Nucleus accumbens (tissue), 56 donors: ENCODE data around the gene SDSL.
A peak's percentile ranks its signal among the peaks of the same experiment; 100 is the strongest.

Experiments used
- DNase-seq, 56 donors: peaks; one replicate each; lab custom pipeline; 2025; lab: John Stamatoyannopoulos, UW

Gene SDSL

DNA sequence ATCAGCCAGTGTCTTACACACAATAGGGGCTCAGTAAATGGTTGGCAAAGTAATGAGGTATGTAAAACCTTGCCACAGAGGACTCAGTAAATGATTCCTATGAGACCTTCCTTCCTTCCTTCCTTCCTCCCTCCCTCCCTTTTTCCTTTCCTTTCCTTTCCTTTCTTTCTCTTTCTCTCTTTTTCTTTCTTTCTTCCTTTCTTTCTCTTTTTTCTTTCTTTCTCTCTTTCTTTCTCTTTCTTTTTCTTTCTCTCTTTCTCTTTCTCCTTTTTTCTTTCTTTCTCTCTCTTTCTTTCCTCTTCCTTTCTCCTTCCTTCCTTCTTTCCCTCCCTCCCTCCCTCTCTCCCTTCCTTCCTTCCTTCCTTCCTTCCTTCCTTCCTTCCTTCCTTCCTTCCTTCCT is 26.0 kb upstream of the SDSL start:
- DNase-seq, result no peak

DNA sequence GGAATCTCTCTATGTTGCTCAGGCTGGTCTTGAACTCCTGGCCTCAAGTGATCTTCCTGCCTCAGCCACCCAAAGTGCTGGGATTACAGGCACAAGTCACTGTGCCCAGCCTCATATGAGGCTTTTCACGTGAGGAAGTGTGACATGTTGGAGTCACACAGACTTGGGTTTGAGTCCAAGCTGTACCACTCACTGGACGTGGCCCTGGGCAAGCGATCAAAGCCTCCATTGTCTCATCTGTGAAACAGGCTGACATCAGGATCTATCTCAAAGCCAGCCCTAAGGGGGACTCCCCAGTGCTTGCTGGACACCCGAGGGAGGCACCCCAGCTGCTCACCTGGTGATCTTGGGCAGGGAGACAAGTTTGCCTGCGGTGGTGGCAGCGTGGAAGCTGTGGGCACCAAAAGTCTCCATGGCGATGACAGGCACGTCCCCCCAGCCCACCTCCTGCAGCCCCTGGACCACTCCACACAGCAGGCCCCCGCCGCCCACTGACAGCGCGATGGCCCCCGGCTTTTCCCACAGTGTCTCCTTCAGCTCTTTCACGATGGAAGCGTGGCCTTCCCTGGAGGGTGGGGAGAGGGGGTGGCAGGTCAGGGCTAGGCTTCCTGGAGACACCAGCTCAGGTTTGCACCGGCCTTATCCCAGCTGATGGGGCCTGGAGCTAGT is 25.2 kb upstream of the SDSL start:
- DNase-seq, result peak in 46 of 56 donors; percentile 9 to 83 (median 55)

DNA sequence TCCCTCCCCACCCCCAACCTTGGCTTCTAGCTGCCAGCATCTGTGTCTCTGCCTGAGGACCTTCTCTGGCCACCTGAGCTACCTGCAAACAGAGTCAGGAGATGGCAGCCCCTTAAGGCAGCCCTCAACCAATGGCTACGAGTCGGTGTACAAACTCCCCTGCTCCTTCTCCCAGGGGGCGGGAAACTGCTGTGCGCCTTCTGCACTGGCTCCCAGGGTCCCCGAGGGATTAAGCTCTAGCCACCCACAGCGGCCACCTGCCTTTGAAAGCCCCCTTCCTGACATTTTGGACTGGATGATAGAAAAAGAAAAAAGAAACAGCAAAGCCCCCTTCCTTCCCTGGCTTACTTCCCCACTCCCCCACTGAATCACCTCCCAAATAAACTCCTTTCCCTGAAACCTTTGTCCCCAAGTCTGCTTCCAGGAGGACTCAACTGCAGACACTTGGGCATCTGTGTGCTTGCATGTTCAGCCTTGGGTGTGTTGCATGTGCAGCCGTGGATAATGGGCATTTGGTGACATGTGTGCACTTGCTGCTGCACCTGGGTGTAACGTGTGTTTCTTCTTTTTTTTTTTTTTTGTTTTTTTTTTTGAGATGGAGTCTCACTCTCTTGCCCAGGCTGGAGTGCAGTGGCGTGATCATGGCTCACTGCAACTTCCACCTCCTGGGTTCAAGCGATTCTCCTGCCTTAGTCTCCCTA is 24.5 kb upstream of the SDSL start:
- DNase-seq, result peak in 1 of 56 donors; percentile 40

DNA sequence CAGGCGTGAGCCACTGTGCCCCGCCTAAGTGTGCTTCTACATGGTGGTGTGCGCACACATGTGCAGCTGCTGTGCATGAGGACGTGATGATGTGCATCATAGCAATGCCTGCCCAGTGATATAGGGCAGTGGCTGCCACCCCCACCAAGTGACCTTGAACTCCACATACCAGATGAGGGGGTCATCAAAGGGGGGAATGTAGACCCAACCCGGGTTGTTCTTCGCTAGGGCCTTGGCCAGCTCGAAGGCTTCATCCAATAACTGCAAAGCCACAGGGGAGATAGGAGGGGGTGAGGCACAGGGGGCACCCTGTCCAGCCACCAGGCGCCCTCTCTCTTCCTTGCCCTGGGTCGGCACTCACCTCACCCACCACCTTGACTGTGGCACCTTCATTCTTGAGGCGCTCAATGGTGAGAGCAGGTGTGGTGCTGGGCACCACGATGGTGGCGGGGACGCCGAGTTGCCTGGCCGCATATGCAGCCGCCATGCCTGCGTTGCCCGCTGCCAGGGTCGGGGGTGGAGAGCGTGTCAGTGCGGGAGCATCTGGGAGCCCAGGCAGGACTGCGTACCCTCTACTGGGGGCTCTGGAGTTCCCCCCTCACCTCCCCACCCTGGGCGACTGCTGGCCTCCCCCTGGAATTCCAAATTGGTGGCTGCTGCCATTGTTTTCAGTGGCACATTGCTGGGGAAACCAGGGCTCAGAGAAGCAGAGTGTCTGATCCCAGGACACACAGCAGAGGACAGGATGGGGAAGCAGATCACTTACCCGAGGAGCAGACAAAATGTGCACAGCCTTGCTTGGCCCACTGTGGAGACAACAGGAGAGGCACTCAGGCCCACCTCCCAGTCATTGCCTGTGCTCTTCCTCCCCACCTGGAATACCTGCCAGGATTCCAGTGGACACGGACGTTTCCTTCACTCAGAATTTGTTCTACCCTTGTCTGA is 23.6 kb upstream of the SDSL start:
- no peak for DNase-seq

DNA sequence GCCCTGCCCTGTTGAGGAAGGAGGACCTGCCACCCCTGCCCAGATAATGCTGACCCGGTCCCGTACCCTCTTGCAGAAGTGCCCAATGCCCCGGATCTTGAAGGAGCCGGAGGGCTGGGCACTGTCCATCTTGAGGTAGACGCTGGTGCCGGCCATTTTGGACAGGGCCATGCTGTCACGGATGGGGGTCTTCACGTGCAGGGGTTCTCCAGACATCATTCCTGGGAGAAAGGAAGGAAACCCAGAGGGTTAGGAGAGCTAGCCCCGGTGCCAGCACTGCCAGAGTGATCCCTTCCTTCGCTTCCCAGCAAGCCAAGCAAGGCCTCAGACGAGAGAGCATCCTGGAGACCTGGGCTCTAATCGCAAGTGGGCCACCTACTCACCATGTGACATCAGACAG is 22.7 kb upstream of the SDSL start:
- DNase-seq, result no peak

DNA sequence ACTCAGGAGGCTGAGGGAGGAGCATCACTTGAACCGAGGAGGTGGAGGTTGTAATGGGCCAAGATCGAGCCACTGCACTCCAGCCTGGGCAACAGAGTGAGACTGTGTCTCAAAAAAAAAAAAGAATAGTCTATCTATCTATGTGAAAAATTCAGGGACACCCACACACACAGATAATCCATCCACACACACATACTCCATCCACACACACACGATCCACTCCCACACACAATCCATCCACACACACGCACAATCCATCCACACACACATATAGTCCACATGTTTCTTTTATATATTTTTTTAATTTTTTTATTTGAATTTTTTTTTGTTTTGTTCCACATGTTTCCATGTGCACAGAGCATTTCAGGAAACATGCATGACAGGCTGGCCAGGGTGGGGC is 21.8 kb upstream of the SDSL start:
- DNase-seq, result no peak

DNA sequence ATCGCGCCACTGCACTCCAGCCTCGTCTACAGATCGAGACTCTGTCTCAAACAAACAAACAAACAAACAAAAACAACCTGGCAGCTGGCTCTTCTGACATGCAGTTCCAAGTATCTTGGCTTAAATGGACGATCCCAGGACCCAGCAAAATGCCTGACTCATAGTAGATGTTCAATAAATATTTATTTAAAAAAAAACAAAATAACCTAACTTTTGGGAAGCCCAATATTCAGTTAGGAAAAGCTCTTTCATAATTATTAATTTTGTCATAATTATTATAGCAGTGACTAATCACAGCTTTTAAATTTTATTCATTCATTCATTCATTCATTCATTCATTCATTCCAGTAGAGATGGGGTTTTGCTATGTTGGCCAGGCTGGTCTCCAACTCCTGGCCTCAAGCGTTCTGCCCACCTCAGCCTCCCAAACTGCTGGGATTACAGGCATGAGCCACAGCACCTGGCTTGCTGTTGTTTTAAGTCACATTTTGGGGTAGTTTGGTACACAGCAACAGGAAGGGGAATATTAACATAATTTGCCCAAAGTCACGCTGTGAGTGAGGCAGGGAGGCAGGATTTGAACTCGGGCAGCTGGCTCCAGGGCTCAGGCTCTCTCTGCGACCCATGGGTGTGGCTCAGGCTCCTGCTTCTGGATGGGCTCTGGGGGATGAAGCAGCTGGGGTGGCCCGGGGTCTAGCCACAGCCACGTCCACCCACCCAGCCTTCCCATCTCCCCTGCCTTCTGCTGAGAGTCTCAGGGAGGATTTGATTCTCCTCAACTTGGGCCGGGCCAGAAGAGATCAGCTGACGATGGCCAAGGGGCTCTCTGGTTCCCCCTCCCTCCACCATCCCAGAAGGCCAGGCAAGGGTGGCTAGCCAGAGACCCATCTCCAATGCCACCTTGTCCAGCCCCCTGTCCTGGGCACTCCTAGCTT is 20.8 kb upstream of the SDSL start:
- no peak for DNase-seq

DNA sequence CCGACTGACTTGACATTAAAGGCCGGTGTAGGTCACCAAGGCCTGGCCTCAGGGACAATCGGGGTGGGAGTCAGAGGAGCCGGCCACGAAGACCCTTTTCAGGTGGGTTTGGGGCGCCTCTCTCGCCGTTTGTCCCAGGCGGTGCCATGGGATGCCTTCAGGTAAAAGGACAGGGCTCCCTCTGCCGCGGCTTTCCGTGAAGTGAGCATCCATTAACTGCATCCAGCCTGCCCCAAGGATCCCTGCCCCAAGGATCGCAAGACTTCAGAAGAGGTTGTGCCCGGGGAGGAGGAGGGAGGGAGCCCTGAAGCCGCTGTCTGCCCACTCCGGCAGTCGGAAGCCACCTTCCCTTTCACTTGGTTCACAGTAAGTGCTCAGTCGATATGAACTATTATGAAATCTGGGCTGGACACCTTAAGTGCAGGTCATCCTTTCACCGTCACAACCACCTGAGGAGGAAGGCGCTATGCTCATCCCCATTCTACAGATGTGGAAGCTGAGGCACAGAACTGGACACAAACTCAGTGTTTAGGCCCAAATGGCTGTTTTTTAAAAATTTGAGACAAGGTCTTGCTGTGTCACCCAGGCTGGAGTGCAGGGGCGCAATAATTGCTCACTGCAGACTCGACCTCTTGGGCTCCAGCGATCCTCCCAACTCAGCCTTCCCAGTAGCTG is 19.5 kb upstream of the SDSL start:
- DNase-seq, result no peak

DNA sequence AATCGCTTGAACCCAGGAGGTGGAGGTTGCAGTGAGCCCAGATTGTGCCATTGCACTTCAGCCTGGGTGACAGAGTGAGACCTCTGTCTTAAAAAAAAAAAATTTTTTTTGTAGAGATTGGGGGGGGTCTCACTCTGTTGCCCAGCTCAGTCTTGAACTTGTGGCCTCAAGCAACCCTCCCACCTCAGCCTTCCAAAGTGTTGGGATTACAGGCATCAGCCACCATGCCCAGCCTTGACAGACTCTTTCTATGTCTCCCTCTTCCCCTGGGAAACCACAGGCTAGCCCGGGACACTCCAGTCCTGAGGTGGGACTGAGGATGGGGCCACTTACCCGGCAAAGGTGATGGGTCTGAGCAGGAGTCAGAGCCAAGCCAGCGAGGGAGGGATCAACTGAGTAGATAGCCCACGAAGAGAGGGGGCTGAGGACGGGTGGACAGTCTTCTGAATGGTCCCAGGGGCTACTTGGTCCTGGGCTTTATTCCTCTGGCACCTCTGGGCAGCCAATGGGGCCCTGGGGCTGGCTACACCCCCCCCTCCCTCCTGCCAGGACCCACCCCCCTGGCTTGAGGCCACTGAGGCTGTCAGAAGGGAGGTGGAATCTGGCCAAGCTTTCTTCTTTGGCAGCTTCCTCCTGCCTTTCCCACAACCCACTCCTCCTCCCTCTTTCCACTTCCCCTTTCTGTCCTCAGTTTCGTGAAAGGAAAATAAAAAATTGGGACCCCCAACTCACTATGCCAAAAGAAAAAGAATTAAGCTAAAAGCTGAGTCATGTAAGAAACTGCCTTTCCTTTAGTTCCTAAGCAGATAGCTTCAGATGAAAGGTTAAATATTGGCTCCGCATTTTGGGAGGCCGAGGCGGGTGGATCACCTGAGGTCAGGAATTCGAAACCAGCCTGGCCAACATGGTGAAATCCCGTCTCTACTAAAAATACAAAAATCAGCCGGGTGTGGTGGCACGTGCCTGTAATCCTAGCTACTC is 18.5 kb upstream of the SDSL start, which contains the start of gene SDS:
SDS (minus strand) TSS at position 453 of the 981 bp plus-strand sequence. CDS start 4,179 bp downstream, outside the sequence.
- DNase-seq, result peak in 50 of 56 donors; percentile 15 to 81 (median 51)

DNA sequence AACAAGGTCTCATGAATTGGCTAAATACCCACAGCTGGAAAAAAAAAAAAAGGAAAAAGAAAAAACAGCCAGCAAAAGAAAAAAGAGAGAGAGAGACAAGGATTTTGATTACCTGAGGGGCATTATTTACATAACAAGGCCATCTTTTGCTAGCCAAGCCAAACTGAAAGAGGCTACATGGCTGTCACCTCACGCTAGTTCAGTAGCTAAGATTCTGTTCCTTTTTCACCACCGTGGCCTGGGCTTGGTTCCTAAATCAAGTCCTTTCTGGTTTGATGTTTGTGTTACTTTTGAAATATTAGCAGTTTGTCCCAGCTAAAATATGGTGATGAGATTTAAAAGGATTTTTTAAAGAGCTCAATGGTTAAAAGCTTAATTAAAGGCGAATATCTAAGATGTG is 16.5 kb upstream of the SDSL start:
- DNase-seq, result no peak

DNA sequence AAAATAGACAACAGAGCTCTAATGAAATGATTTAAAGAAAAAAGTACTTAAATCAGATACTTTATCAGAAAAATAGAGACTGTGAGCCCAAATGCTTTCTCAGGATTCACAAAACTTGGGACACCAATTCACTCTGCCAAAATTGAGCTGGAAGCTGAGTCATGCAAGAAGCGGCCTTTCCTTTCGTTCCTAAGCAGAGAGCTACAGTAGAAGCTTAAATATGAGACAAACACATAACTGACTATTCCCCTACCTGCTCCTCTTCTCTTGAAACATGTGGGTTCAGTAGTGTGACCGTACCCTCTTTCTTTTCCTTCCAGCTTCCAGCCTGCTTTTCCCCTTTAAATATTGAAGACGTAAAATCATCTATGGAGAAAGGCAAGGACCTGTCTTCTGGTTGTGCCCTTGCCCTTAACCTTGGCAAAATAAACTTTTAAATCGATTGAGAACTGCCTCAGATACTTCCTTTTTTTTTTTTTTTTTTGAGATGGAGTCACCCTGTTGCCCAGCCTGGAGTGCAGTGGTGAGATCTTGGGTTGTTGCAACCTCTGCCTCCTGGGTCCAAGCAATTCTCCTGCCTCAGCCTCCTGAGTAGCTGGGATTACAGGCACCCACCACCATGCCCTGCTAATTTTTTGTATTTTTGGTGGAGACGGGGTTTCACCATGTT is 14.1 kb upstream of the SDSL start:
- DNase-seq, result peak in 1 of 56 donors; percentile 13

DNA sequence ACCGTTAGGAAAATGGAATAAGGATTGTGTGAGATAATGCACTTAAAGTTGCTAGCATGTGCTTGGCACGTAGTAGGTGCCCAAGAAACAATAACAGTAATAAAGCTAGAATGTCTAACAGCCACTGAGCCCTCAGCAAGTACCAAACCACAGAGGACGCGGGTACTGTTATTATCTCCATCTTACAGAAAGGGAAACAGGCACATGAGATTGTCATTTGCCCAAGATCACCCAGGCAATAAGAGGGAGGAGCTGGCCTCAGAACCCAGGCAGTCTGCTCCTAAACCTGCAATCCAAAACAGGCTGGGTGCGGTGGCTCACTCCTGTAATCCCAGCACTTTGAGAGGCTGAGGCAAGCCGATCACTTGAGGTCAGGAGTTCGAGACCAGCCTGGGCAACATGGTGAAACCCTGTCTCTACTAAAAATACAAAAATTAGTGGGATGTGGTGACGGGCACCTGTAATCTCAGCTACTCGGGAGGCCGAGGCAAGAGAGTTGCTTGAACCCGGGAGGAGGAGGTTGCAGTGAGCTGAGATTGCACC is 13.4 kb upstream of the SDSL start:
- DNase-seq, result no peak

DNA sequence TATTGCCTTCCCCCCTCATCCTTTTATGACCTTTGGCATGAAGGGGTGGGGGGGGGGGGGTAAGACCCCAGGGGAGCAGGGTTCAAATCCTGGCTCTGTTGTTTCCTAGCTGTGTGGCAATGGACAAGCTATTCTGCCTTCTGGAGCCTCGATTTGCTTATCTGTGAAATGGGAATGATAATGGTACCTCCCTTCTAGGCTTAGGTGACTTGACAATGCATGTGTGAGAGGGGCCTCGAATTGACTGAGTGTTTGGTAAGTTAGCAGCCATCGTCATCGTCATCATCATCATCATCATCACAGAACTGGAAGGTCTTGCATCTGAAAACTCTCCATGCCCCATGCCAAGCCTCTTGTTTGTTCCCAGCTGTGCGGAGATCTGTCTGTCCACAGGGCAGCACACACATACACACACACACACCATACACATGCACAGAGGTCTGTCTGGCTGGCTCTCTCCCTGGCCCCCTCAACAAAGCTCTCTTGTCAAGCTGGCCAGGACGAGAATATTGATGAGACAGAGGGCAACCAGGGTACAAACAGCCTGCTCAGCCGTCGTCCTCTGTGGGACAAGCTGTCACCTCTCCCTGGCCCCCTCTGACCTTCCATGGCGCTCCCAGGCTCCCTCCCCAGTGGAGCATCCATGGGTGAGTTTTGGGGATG is 12.6 kb upstream of the SDSL start:
- DNase-seq, result peak in 13 of 56 donors; percentile 7 to 38 (median 25)

DNA sequence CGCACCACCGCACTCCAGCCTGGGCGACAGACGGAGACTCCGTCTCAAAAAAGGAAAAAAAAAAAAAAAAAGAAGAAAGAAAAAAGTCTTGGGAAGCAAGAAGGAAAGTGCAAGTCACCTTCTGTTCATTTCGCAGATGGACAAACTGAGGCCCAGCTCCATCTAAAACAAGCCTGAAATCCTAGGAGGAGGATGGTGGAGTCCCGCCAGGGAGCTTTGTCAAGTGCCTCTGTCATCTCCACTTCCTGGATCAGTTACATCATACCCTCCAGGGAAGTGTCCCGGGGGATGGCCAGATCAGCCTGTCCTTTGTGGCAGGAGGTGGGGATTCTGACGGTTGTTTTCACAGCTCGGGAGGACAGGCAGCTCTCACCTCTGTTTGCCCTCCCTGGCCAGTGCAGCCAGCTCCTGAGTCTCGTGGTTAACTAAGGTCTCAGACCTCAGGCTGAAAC is 8.7 kb upstream of the SDSL start:
- DNase-seq, result no peak

DNA sequence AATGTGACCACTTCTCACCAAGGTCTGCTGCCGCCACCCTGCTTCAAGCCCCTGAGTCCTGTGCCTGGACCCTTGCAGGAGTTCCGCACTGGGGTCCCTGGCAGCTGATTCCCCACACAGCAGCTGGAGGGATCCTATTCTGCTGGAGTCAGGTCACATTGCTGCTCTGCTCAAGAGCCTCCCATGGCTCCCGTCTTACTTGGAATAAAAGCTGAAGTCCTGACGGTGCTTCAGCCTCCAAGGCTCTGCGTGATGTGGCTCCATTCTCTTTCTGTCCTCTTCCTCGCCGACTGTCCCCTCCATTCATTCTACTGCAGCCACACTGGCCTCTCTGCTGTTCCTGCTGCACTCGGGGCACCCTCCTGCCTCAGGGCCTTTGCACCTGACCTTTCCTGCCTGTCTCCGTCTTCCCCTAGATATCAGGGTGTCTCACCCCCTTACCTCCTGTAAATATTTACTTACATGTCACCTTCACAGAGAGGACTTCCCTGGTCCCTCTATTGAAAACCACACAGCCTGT is 7.6 kb upstream of the SDSL start:
- DNase-seq, result no peak

DNA sequence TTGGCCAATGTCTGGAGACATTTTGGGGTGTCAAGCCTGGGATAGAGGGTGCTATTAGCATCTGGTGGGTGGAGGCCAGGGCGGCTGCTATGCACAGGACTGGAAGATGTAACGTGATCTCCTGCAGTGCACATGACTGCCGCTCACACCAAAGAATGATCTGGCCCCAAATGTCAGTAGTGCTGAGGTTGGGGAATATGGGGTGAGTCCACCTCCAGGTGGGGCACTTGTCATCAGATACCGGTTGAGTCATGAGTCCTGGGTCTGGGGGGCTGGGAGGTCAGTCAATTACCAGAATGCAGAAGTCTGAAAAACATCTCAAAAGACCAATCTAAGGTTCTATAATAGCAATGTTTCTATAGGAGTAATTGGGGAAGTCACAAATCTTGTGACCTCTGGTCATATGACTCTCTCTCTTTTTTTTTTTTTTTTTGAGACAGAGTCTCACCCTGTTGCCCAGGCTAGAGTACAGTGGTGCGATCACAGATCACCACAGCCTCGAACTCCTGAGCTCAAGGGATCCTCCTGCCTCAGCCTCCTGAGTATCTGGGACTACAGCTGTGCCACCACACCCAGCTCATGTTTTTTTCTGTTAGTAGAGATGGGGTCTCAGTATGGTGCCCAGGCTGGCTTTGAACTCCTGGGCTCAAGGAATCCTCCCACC is 6.0 kb upstream of the SDSL start:
- DNase-seq, result no peak
